HG03045 (cell line): ENCODE results near the gene APOL2.
"Not testable (repeated sequence)": the region's sequence is repeated elsewhere in the genome, so short reads cannot be mapped to it uniquely, and the experiment has no call there.

Experiments used
- ATAC-seq: cut with Tn5 transposase; IDR thresholded peaks from one replicate; pipeline ENCODE4 v1.9.1; 2021; ENCODE audit warnings: mild to moderate bottlenecking, moderate library complexity; ENCODE audit not compliant: unreplicated experiment

Gene APOL2

DNA sequence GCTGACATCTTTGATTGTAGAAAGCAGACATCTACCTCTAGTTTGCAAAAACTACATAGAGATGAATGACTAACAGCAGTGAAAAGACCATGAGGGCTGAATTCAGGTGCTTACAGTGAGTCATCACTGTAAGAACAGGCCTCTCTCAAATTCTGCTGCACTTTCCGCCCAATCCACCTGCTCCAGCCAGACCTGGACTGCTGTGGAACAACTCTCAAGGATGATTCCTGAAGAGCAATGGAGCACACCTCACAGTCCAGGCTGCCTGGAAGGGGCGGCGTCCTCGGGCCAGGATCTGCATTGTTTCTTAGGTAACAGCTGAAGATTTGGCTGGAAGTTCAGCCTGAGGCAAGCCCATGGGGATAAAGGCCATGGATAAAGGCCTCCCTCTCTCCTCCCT lies 15.1 kb downstream of the APOL2 start:
- ATAC-seq, result no peak

DNA sequence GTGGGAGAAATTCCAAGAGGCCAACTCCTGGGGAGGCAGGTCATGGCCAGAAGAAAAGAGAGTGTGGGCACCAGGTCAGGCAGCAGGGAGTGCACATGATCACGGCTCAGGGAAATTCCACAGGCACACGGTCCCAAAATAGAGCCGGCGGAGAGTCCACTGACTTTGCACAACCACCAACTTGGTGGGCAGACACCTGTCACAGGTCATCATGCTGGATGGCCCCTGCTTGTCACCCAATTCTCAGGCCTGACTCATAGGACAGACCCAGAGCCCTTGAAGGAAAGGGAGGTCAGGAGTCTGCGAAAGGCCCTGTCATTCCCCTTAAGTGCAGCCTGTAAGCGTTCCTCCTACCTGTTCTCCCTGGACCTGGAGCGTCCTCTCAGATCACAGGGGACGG lies 15.8 kb downstream of the APOL2 start:
- ATAC-seq, result no peak

DNA sequence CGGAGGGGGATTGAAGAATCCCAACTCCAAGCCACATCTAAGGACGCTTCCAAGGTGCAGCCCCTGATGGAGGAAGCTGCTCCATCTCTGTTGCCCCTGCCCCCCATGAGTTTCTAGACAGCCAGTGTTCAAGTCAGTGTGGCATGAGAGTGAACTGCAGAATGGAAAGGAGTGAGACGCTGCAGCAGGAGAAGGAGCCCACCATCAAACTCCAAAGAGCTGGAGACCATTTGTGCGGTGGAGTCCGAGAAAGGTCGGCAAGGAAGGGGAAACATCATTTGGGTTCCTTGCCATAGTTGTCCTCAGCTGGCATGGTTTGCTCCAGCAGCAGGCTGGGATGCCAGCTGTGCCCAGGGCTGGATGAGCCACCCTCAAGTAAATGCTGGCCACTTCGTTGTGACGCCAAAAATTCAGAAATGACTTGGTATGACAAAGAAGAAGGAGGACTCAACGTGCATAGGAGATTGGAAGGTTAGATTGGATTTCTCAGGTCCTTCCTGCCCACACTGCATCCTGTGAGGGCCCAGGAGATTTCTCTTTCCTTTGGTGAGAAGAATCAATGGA lies 16.4 kb downstream of the APOL2 start:
- ATAC-seq, result no peak

DNA sequence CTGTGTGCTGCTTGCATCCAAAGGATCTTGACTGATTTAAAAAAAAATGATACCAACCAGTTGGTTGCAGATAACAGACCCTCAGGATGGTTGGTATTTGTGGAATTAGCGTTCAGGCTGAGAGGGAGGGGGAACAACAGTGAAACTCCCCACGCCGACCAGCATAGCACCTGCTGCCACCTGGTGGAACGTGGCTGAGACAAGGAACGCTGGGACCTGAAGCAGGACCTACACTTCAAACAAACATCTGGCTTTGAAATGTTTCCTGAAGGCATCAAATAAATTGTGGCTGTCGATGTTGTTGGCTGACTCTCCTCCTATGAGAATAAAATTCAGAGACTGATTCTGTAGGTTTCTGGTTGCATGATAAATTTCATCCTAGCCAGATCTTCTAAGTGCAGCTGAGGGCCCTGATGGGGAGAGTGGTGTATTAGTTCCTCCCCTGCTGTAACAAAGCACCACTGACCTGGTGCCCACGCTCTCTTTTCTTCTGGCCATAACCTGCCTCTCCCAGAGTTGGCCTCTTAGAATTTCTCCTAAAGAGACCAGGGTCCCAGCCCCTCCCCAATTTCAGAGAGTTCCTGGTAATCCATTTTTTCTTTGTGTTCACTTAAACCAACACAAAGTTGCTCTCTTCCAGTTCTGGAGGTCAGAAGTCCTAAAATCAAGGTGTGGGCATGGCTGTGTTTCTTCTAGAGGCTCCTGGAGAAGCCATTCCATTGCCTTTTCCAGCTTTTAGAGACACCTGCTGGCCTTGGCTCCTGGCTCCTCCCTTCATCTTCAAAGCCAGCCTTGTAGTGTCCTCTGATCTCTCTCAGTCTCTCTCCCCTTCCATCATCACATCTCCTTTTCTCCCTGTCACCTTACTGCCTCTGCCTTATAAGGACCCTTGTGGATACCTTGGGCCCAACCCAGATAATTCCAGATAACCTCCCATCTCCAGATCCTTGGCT lies 17.3 kb downstream of the APOL2 start:
- no peak for ATAC-seq

DNA sequence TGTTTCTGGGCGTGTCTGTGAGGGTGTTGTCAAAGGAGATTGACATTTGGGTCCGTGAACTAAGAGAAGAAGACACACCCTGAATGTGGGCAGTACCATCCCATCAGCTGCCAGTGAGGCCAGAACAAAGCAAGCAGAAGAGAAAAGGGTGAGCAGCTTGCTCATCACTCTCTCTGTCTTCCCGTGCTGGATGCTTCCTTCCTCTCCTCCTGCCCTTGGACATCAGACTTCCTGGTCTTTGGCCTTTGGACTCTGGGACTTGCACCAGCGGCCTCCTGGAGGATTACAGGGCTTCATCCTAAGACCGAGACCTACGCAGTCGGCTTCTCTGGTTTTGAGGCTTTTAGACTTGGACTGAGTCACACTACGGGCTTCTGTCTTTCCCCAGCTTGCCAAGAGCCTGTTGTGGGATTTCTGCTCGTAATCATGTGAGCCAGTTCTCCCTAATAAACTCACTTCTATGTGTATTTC lies 18.8 kb downstream of the APOL2 start:
- no peak for ATAC-seq

DNA sequence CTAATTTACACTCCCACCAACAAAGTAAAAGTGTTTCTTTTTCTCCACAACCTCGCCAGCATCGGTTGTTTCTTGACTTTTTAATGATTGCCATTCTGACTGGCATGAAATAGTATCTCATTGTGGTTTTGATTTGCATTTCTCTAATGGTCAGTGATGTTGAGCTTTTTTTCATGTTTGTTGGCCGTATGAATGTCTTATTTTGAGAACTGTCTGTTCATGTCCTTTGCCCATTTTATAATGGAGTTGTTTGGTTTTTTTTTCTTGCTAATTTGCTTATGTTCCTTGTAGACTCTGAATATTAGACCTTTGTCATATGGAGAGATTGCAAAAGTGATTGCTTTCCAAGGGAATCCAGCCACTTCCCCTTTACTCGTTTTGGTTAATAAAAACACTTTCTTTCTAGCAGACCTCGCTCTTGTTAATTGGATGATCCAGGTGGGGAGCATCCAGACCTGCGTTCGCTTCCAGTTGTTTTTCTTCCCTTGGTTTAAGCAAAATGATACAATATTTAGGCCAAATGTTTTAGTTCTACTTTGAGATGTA lies 20.6 kb downstream of the APOL2 start:
- ATAC-seq, result no peak

DNA sequence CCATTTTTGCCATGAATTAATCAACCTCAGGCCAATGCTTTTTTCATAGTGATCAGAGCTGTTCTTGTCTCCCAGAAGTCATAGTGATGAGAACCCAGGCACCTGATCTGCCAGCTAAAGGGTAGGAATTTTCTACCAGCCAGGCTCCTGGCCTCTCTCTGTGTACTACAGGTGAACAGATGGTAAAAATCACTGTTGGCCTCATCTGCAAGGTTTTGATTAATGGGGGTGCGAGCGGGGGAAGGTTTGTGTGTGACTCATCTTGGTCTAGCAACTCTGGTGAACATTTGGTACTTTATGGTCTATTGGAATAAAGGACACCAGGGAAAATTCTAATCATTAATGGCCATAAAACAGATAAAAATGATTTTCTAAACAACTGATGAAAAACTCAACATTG lies 23.3 kb downstream of the APOL2 start:
- ATAC-seq, result no peak

DNA sequence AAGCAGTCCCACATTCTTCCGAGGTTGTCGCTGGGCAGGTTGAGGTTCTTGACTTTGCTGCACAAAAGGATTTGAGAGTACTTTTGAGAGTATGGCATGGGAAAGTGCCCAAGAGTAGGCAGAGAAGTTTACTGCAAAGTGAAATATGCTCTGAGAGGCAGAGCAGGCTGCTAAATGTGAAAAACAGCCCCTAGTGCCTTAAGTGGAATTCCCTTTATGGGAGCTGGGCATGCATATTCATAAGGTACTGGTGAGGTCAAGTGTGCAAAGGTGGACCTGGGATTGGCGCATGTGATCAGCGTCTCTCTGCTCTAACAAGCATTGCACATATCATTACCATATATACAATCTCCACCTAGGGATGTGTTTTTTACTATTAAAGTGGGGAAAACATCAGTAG lies 25.7 kb downstream of the APOL2 start:
- no peak for ATAC-seq

DNA sequence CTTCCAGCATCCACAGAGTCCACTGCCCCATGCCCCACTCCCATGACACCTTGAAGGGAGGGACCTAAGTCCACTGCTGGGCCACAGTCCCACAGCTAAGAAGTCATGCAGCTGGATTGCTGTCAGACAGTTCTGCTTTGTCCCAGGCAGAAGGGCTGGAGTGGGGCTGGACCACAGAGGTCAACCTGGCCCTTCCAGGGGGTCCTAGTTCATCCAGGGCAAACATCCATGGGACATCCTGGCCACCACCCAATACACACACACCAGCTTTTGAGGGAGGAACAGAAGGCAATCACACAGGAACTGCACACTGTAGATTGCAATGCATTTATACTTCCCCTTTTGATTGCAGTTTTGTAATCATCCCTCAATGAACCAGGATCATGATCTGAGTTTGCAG lies 26.4 kb downstream of the APOL2 start:
- no peak for ATAC-seq

DNA sequence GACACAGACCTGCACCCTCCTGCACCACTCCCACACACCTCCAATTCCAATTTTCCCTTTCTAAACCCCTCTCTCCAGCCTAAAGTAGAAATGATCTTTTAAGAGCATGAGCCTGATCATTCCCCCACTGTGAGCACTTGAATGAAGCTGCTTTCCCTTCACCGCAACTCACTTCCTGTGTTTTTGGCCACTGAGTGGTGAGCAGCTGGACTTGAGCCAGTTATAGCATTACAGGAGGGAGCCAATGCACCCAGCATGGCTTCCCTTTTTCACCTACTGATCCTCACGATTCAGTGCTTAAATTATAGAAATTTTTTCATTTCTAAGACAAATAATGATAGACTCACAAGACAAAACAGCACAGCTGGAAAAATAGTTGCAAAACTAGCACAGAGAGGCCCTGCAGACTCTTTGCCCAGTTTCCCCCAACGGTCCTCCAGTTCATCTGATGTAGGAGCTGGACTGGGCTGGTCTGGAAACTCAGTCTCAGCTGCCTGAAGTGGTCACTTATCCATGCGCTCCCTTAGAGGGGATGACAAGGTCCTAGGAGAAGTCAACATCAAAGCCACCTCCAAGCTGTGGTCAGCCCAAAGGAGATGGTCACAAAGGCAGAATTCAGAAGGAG lies 28.0 kb downstream of the APOL2 start:
- no peak for ATAC-seq

DNA sequence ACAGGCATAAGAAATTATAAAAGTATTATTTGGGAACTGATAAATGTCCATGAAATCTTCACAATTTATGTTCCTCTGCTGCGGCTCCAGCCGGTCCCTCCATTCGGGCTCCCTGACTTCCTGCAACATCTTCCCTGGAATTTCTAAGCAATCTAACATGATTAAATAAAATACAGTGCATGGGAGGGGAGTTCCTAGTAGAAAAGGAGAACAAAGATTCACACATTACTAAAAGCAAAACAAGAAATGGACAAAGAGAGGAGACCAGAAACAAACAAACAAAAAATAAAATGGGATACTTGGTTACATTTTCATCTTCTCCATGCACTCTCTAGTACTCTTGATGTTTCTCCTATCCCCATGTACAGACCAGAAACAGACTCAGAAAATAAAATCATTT lies 29.1 kb downstream of the APOL2 start:
- ATAC-seq, result no peak

DNA sequence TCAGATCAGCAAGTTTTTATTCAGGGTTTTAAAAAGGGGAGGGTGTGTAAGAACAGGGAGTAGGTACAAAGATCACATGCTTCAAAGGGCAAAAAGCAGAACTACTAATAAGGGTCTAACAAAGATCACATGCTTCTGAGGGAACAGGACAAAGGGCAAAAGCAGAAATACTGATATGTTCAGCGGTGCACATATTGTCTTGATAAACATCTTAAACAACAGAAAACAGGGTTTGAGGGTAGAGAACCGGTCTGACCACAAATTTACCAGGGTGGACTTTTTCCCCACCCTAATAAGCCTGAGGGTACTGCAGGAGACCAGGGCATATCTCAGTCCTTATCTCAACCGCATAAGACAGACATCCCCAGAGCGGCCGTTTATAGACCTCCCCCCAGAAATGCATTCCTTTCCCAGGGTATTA lies 29.8 kb downstream of the APOL2 start:
- ATAC-seq, result not testable (repeated sequence)

DNA sequence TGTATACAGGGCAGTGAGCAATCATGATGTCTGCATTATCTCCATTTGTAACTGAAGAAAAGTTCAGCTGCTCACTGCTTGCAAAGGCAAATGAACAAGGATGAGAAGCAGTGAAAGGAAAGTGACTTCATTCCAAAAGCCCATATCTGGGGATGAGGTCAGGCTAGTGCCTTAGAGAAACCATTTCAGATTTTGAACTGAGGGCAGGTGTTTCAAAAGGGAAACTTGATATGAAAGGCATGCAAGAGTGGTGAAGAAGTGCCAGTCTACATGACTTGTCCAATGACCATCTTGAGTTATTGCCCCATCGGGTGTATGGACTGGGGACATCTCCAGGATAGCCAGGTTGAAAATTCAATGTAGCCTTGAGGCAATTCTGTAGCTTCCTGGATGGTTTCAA lies 30.4 kb downstream of the APOL2 start:
- ATAC-seq, result no peak

DNA sequence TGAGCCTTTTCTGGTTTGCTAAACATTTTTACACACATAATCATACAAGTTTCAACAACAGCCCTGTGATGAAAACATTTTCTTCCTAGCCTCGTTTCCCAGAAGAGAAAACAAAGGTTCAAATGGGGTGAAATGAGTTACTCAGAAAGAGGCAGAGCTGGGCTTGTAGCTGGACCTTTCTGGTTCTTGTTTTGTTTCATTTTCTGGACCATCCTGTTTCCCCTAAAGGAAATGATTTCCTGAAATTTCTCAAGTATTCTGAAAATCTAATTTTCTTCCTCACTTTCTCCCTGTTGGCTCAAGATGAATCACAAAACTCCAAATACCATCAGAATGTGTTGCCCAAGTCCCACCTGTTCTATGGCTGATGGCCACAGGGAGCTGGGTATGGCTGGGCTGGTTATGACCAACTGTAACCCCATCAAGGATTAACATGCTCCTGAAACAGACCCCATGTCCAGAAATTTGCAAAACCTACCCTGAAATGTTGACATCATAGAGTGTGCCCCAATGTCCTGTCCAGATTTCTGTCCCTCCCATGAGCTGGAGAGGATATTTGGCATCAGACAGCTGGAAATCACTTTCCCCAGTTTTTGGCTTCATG lies 31.1 kb downstream of the APOL2 start:
- ATAC-seq, result no peak

DNA sequence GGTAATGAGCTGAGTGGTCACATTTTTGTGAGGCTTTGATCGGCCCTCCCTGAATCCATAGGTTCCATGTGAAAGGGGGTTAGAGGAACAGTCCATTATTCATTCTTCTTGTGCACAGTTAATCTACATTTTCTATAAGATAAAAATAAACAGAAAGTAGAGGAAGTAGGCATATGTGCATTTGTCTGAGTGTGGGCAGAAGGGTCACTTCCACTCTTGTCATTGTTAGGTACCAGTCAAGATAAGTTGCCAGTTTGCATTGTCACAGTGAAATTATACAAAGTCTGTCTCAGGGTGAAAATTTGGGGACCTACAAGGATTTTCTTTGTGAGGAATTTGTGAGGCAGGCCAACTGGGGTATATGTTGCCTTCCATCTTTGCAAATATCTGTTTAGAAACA lies 33.1 kb downstream of the APOL2 start:
- no peak for ATAC-seq

DNA sequence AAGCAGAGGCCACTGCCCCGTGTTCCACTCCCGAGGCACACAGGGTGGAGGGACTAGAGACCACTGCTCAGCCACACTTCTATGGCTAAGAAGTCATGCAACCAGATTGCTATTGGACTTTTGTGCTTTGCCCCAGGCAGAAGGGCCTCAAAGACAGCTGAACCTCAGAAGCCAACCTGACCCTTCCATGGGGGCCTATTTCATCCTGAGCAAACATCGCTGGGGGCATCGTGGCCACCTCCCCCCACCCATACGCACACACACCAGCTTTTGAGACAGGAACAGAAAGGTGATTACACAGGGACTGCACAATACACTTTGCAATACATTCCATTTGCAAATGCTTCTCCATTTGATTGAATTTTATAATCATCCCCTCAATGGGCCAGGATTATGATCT lies 33.8 kb downstream of the APOL2 start:
- ATAC-seq, result not testable (repeated sequence)

DNA sequence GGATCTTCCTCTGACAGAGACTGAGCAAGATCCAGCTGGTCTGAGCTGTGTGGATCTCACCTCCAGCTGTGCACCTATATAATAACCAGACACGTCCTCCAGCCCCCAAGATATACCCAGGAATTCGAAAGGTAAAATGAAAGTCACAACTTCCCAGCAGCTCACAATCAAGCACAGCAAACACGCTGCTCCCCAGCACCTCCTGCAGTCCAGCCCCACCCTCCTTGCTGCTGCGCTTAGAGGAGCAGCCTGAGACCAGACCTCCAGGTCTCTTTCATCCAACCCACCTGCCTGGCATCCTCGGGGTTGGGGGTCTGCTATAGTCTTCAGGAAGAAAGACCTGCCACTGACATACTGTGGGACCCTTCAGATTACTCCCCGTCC lies 34.7 kb downstream of the APOL2 start:
- ATAC-seq, result no peak

DNA sequence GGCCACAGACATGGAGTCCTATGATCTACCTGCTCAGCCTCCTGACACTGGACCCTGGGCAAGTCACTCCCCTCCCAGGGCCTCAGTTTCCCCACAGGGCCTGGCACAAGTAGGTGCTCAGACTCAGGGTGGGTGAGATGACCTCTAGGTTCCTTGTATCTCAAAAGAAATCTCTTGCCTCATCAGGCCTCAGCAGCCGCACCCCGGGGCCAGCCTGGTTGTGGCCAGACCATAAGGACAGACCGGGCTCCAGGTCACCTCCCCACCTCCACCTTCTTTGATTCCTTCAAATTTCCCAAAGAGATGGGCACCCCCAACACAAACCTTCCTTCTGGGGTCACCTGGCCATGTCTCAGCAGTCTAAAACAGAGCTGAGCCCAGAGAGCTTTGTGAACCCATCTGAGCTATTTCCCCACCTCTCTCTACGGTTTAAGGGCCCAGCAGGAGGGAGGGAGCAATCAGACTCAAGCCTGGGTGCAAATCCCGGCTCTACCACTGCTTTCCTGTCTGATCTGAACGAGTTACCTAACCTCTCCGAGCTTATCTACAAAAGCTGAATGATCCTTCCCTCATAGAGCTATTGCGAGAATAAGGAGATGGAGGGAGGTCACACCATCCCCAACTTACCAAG lies 35.2 kb downstream of the APOL2 start:
- no peak for ATAC-seq

DNA sequence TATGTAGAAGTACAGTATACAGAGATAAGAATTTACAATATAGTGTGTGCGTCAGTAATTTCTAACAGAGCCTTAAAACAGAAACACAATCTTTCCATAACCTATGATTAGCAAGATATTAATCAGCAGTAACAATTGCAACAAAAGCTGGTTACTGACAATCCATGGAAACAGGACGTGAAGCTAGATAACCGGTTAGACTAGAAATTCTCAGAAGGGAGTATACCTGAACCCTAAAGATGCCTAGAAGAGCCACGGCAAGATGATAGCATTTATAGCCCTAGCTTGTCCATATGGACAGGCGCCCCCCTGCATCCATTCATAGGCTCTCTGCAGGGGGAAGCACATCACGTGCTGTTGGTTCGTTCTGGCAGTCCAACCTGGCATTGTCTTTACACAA lies 35.9 kb downstream of the APOL2 start:
- not testable (repeated sequence) for ATAC-seq

DNA sequence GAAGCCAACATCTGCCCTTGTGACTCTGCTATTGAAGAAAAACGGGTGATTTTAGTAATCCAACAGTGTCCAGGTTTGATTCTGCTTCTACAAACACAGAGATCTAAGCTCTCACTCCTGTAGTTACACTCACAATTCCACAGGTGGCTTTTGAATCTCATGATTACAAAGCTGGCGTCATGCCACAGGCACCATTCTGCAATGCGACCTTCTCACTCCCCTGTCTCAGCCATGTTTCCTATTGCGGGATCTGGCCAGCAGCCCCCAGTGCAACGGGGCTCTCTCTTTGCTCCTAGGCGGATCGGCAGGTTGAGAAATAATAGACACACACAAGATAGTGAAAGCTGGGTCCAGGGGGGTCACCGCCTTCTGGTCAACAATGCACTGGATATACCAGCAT lies 36.4 kb downstream of the APOL2 start:
- ATAC-seq, result not testable (repeated sequence)
